ENCODE data around the gene NKX6-1.

GRCh38 chr4:84472154-84472553 is 26.9 kb downstream of the NKX6-1 start:
- TF ChIP-seq CTCF (IDR thresholded peaks at IDR 0.05) (no peak), POLR2A (IDR thresholded peaks at IDR 0.05) (no peak)

All from thyroid gland (tissue), 4 donors.